Activated CD8-positive, alpha-beta T cell treated with anti-CD3 and anti-CD28 coated beads for 36 hours (primary cell): Measurements from ENCODE around the gene TXNDC15. TPM values are rescaled to one million over a fixed set of nuclear protein-coding genes. Genes with fewer than 3 reads are reported as not detected.

Experiments
- ATAC-seq: fragments of 200-7000 bp; cut with Tn5 transposase; one replicate; pipeline ENCODE4 v1.10.0; 2021; ENCODE audit warnings: mild to moderate bottlenecking, moderate library complexity
- CTCF ChIA-PET: fragments of 350-600 bp; sonication (Branson Sonifier 250); formaldehyde crosslinking; loops from one replicate; lab custom pipeline; 2021; ENCODE audit warnings: antibody characterized with exemption; lab: Charles Lee
- POLR2A ChIA-PET: fragments of 350-600 bp; sonication (Branson Sonifier 250); formaldehyde crosslinking; loops from one replicate; lab custom pipeline; 2021; ENCODE audit warnings: antibody characterized with exemption; lab: Charles Lee
- DNase-seq: peaks from one replicate; pipeline ENCODE4 v3.0.0-alpha.2; 2020
- H3K27ac Mint-ChIP-seq: one replicate; pipeline ENCODE4 v1.8.0; 2021; ENCODE audit warnings: mild to moderate bottlenecking, mixed read lengths
- H3K27me3 Mint-ChIP-seq: one replicate; pipeline ENCODE4 v1.8.0; 2021; ENCODE audit warnings: mixed read lengths
- H3K36me3 Mint-ChIP-seq: one replicate; pipeline ENCODE4 v1.8.0; 2021; ENCODE audit warnings: low read depth, mixed read lengths
- H3K4me1 Mint-ChIP-seq: one replicate; pipeline ENCODE4 v1.8.0; 2021; ENCODE audit warnings: low read depth, mixed read lengths
- H3K4me3 Mint-ChIP-seq: one replicate; pipeline ENCODE4 v1.8.0; 2021; ENCODE audit warnings: mild to moderate bottlenecking, moderate library complexity, mixed read lengths
- H3K9me3 Mint-ChIP-seq: one replicate; pipeline ENCODE4 v1.8.0; 2021; ENCODE audit warnings: mixed read lengths
- intact Hi-C: fragments of 100-400 bp; cut with micrococcal nuclease; formaldehyde crosslinking; loops from one replicate; pipeline ENCODE4 v1.10.0; 2022
- total RNA-seq, 2 experiments: library from RNA; stranded (reverse); gene quantifications; one replicate each; pipeline ENCODE4 v1.2.3, GENCODE V29; 2021
- TF ChIP-seq, protein P1 (sequence below): fragments of 200-600 bp; IDR thresholded peaks from one replicate; pipeline ENCODE4 v1.8.0; 2022; ENCODE audit warnings: antibody characterized with exemption, mild to moderate bottlenecking

Gene TXNDC15
- total RNA-seq, 2 experiments from 2014 or later = 17.1 to 26.7 TPM

DNA sequence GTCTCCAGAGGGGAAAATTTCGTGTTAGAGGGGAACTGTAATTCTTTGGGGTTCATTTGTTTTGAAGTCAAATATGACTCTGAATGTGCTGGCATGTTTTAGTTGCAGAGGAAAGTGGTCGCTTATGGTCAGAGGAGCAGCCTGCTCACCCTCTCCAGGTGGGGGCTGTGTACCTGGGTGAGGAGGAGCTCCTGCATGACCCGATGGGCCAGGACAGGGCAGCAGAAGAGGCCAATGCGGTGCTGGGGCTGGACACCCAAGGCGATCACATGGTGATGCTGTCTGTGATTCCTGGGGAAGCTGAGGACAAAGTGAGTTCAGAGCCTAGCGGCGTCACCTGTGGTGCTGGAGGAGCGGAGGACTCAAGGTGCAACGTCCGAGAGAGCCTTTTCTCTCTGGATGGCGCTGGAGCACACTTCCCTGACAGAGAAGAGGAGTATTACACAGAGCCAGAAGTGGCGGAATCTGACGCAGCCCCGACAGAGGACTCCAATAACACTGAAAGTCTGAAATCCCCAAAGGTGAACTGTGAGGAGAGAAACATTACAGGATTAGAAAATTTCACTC is 13.5 kb downstream of the TXNDC15 start:
- no peak for ATAC-seq
- no peaks in the 10 kb centered on the region for H3K27me3 Mint-ChIP-seq
- H3K4me3 Mint-ChIP-seq = no peak overlapping the region
- ChIA-PET POLR2A (no interaction called here), CTCF (interaction anchor here (1.1 kb wide), 1 partner anchor 17 kb away, joined by 3 read pairs; the partner anchor contains the start of gene PCBD2)
- no peak for DNase-seq
- intact Hi-C loops = no loop called here
- peaks cover 2% of the 10 kb centered on the region for H3K4me1 Mint-ChIP-seq
- H3K9me3 Mint-ChIP-seq = no peaks in the 10 kb centered on the region
- TF ChIP-seq, protein P1, sequence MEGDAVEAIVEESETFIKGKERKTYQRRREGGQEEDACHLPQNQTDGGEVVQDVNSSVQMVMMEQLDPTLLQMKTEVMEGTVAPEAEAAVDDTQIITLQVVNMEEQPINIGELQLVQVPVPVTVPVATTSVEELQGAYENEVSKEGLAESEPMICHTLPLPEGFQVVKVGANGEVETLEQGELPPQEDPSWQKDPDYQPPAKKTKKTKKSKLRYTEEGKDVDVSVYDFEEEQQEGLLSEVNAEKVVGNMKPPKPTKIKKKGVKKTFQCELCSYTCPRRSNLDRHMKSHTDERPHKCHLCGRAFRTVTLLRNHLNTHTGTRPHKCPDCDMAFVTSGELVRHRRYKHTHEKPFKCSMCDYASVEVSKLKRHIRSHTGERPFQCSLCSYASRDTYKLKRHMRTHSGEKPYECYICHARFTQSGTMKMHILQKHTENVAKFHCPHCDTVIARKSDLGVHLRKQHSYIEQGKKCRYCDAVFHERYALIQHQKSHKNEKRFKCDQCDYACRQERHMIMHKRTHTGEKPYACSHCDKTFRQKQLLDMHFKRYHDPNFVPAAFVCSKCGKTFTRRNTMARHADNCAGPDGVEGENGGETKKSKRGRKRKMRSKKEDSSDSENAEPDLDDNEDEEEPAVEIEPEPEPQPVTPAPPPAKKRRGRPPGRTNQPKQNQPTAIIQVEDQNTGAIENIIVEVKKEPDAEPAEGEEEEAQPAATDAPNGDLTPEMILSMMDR = no peak
- no peak overlapping the region for H3K27ac Mint-ChIP-seq
- H3K36me3 Mint-ChIP-seq = peaks cover 28% of the 10 kb centered on the region

DNA sequence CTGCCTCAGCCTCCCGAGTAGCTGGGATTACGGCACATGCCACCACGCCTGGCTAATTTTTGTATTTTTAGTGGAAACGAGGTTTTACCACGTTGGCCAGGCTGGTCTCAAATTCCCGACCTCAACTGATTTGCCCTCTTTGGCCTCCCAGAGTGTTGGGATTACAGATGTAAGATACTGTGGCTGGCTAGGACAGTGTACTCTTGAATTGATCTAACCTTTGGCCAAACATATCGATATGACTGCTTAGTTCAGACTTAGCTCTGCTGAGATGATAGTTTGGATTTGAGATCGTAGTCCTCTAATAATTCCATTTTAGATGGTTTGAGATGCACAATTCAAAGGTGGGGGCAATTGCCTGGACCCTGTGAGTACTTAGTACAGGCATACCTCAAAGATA is 15.2 kb downstream of the TXNDC15 start:
- Mint-ChIP-seq H3K9me3 (no peaks in the 10 kb centered on the region), H3K27ac (no peak overlapping the region), H3K4me1 (peaks cover 2% of the 10 kb centered on the region), H3K27me3 (no peaks in the 10 kb centered on the region), H3K36me3 (peaks cover 29% of the 10 kb centered on the region), H3K4me3 (no peak overlapping the region)
- TF ChIP-seq, protein P1 = no peak
- intact Hi-C loops = no loop called here
- CTCF ChIA-PET = interaction anchor here (1.4 kb wide), 1 partner anchor 15 kb away, joined by 3 read pairs; the partner anchor contains the start of gene PCBD2
- DNase-seq (no peak), ATAC-seq (no peak)
- POLR2A ChIA-PET = interaction anchor here (1.0 to 1.1 kb wide), 2 partner anchors 12 to 15 kb away, joined by 3 to 4 read pairs; partner anchors contain the start of gene TXNDC15

DNA sequence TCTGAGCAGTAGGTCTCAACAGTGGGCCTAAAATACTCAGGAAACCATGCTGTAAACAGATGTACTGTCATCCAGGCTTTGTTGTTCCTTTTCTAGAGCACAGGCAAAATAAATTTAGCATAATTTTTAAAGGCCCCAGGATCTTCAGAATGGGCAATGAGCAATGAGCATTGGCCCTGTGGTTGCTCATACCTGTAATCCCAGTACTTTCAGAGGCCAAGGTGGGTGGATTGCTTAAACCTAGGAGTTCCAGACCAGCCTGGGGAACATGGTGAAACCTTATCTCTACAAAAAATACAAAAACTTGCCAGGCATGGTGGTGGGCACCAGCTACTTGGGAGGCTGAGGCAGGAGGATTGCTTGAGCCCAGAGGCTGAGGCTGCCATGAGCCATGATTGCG is 17.3 kb downstream of the TXNDC15 start:
- H3K4me3 Mint-ChIP-seq = no peak overlapping the region
- intact Hi-C loops = no loop called here
- DNase-seq (no peak), ATAC-seq (no peak)
- CTCF ChIA-PET = interaction anchor here (1.4 kb wide), 1 partner anchor 13 kb away, joined by 5 read pairs; the partner anchor contains the start of gene PCBD2
- POLR2A ChIA-PET = interaction anchor here (1.2 kb wide), 1 partner anchor 13 kb away, joined by 4 read pairs; the partner anchor contains the start of gene PCBD2
- no peak overlapping the region for H3K27ac Mint-ChIP-seq
- no peaks in the 10 kb centered on the region for H3K27me3 Mint-ChIP-seq
- H3K4me1 Mint-ChIP-seq = peaks cover 2% of the 10 kb centered on the region
- TF ChIP-seq, protein P1 = no peak
- H3K9me3 Mint-ChIP-seq = no peaks in the 10 kb centered on the region
- H3K36me3 Mint-ChIP-seq = peaks cover 30% of the 10 kb centered on the region

DNA sequence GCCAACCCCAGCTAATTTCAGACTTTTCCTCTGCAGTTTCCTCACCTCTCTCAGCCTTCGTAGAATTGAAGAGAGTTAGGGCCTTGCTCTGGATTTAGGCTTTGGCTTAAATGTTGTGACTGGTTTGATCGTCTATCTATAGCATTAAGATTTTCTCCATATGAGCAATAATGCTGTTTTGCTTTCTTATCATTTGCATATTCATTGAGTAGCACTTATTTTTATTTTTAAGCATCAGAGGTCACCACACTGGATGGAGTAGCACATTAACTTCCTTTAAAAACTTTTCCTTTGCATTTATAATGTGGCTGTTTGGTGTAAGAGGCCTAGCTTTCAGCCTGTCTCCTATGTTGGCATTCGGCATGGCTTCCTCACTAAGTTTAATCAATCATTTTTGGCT is 18.1 kb downstream of the TXNDC15 start:
- CTCF ChIA-PET = interaction anchor here (0.6 to 1.4 kb wide), 3 partner anchors 8 to 41 kb away, joined by 3 to 6 read pairs (median 5); partner anchors contain the start of gene PCBD2

More for the DNA sequence above, 18.1 kb downstream of the TXNDC15 start:
- ATAC-seq = no peak
- Mint-ChIP-seq H3K27ac (no peak overlapping the region), H3K27me3 (no peaks in the 10 kb centered on the region), H3K36me3 (peaks cover 30% of the 10 kb centered on the region), H3K4me1 (peaks cover 2% of the 10 kb centered on the region), H3K9me3 (no peaks in the 10 kb centered on the region), H3K4me3 (no peak overlapping the region)
- intact Hi-C loops = no loop called here
- DNase-seq = no peak
- POLR2A ChIA-PET = interaction anchor here (0.5 to 1.2 kb wide), 2 partner anchors 12 to 13 kb away, joined by 3 to 4 read pairs; partner anchors contain the start of gene PCBD2
- TF ChIP-seq, protein P1 = no peak
